GM12891 (cell line): ENCODE results near the gene AUNIP.

ENCODE experiments used
- POLR2A ChIP-seq: IDR thresholded peaks from 2 replicates; pipeline ENCODE4 v1.6.1; 2011; ENCODE audit warnings: low read depth, low read length, control low read depth
- POLR2AphosphoS5 ChIP-seq: IDR thresholded peaks from 2 replicates; pipeline ENCODE4 v1.6.1; 2011; ENCODE audit warnings: low read depth, low read length, control low read depth

DNA sequence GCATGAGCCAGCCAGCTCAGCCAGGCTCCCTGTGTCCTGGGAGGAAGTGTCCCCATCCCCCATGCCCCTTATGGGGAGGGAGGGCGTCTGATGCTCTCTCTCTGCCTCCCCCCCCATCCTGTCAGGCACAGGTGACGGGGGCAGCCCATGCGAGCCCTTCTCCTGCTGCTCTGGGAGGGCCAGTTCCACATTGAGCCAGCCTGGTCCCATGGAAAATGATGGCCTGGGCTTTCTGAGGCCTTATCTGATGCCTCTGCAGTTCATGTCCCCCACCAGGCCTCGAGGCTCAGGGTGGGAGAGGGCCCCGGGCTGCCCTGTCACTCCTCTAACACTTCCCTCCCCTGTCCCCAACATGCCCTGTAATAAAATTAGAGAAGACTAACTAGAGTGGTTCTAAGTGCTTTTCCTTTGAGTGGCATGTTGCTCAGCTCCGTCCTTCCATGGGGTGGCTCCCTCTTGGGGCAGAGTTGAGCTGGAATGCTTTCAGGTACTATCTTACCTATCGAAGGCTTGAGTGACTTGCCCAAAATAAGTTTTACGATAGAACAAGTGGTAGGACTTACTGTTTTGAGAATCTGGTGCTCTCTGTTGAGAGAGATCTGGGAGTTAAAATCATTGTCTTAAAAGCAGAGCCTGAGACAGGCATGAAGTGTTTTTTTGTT, 41.3 kb downstream of the AUNIP start:
- TF ChIP-seq POLR2A (no peak), POLR2AphosphoS5 (no peak)
